ENCODE results near the gene AK8.

GRCh38 chr9:132919614-132920268 is 41.7 kb upstream of the AK8 start:
- TF ChIP-seq CTCF (IDR thresholded peaks at IDR 0.05), result no peak
- no peak for TF ChIP-seq POLR2A (IDR thresholded peaks at IDR 0.05)
